Panc1 (cell line): ENCODE data around the gene SBF2.
"Not testable (repeated sequence)": the region's sequence is repeated elsewhere in the genome, so short reads cannot be mapped to it uniquely, and the experiment has no call there.

Experiments
- POLR2AphosphoS5 ChIP-seq: IDR thresholded peaks from 2 replicates; pipeline ENCODE4 v1.6.1; 2012; ENCODE audit warnings: mild to moderate bottlenecking, low read depth, low read length, moderate library complexity
- SIN3A ChIP-seq: IDR thresholded peaks from 2 replicates; pipeline ENCODE4 v1.6.1; 2012; ENCODE audit warnings: low read depth, mild to moderate bottlenecking, low read length, moderate library complexity, borderline replicate concordance; ENCODE audit not compliant: insufficient read depth
- TCF7L2 ChIP-seq: IDR thresholded peaks from 2 replicates; pipeline ENCODE4 v1.6.1; 2011; ENCODE audit warnings: mild to moderate bottlenecking, low read depth, low read length, inconsistent platforms
- TF ChIP-seq, protein P1 (sequence below): fragments of 450-650 bp; IDR thresholded peaks from 2 replicates; pipeline ENCODE4 v1.5.1; 2017; ENCODE audit warnings: mild to moderate bottlenecking
- TF ChIP-seq, protein P2 (sequence below), 2 experiments: IDR thresholded peaks; 2 replicates each; pipeline ENCODE4 v1.6.1; 2011 to 2012; ENCODE audit warnings: low read depth in 2 of 2, control low read depth in 1 of 2, low read length in 1 of 2, mild to moderate bottlenecking in 1 of 2, moderate library complexity in 1 of 2; ENCODE audit not compliant: insufficient read depth in 1 of 2

GRCh38 chr11:10249448-10250131 lies 44.4 kb downstream of the SBF2 start:
- TF ChIP-seq, protein P1, sequence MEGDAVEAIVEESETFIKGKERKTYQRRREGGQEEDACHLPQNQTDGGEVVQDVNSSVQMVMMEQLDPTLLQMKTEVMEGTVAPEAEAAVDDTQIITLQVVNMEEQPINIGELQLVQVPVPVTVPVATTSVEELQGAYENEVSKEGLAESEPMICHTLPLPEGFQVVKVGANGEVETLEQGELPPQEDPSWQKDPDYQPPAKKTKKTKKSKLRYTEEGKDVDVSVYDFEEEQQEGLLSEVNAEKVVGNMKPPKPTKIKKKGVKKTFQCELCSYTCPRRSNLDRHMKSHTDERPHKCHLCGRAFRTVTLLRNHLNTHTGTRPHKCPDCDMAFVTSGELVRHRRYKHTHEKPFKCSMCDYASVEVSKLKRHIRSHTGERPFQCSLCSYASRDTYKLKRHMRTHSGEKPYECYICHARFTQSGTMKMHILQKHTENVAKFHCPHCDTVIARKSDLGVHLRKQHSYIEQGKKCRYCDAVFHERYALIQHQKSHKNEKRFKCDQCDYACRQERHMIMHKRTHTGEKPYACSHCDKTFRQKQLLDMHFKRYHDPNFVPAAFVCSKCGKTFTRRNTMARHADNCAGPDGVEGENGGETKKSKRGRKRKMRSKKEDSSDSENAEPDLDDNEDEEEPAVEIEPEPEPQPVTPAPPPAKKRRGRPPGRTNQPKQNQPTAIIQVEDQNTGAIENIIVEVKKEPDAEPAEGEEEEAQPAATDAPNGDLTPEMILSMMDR, result not testable (repeated sequence)
- TF ChIP-seq TCF7L2, POLR2AphosphoS5, SIN3A: not testable (repeated sequence)
- TF ChIP-seq, protein P2, sequence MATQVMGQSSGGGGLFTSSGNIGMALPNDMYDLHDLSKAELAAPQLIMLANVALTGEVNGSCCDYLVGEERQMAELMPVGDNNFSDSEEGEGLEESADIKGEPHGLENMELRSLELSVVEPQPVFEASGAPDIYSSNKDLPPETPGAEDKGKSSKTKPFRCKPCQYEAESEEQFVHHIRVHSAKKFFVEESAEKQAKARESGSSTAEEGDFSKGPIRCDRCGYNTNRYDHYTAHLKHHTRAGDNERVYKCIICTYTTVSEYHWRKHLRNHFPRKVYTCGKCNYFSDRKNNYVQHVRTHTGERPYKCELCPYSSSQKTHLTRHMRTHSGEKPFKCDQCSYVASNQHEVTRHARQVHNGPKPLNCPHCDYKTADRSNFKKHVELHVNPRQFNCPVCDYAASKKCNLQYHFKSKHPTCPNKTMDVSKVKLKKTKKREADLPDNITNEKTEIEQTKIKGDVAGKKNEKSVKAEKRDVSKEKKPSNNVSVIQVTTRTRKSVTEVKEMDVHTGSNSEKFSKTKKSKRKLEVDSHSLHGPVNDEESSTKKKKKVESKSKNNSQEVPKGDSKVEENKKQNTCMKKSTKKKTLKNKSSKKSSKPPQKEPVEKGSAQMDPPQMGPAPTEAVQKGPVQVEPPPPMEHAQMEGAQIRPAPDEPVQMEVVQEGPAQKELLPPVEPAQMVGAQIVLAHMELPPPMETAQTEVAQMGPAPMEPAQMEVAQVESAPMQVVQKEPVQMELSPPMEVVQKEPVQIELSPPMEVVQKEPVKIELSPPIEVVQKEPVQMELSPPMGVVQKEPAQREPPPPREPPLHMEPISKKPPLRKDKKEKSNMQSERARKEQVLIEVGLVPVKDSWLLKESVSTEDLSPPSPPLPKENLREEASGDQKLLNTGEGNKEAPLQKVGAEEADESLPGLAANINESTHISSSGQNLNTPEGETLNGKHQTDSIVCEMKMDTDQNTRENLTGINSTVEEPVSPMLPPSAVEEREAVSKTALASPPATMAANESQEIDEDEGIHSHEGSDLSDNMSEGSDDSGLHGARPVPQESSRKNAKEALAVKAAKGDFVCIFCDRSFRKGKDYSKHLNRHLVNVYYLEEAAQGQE (IDR thresholded peaks at IDR 0.05; ENCODE audit: insufficient read depth in 1 of 2, low read depth in 2 of 2, low read length in 1 of 2), result not testable (repeated sequence)
